Stimulated activated CD8-positive, alpha-beta memory T cell treated with anti-CD3 and anti-CD28 coated beads, Interleukin-2, amount 100 ng/mL, for 48 hours (primary cell): ENCODE data around the gene DAPK1.
A peak's percentile ranks its signal among the peaks of the same experiment; 100 is the strongest.

ENCODE experiments used
- DNase-seq, 2 donors: peaks; one replicate each; pipeline ENCODE4 v3.0.0-alpha.2; 2020; ENCODE audit warnings: low read depth in 2 of 2

The DAPK1 gene

GRCh38 chr9:87643778-87644570, 146.3 kb downstream of the DAPK1 start:
- no peak for DNase-seq

- DNase-seq, result no peak
Measured at GRCh38 chr9:87644659-87645058, 147.0 kb downstream of the DAPK1 start.

DNA sequence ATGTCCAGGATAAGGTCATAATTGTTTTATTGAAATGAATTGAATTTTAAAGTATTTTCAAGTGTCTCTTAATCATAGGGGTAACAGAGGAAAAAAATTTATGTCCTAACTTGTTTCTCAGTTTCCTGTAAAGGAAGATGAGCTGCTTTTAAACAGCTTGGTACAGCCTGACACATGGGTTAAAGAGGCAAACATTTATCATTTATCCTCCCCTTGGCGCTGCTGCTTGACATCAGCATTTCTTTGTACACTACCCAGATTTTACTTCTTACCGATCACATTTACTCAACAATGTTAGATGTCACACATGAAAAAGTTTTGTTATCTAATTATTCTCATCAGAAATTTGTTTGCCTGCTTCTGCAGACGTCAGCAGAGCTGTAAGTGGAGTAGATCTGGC, 148.9 kb downstream of the DAPK1 start:
- DNase-seq, result no peak

- no peak for DNase-seq
Measured at GRCh38 chr9:87647114-87647513, 149.4 kb downstream of the DAPK1 start.

DNA sequence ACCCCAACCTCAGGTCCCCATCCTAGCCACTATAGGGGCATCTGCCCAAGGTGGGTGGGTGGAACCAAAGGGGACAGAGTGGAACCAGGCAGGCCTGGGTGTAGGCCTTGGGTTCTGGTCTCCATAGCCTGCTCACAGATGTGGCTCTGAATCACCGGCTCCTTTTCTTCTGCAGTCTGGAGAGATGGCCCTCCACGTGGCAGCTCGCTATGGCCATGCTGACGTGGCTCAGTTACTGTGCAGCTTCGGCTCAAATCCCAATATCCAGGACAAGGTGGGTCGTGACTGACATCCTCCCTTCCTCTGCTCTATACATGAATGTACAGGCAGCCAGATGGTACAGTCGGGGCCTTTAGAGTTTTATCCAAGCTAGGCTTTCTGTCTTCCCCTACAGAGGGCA, 150.9 kb downstream of the DAPK1 start:
- DNase-seq, result no peak

GRCh38 chr9:87650611-87651295, 153.1 kb downstream of the DAPK1 start:
- DNase-seq, result no peak

DNA sequence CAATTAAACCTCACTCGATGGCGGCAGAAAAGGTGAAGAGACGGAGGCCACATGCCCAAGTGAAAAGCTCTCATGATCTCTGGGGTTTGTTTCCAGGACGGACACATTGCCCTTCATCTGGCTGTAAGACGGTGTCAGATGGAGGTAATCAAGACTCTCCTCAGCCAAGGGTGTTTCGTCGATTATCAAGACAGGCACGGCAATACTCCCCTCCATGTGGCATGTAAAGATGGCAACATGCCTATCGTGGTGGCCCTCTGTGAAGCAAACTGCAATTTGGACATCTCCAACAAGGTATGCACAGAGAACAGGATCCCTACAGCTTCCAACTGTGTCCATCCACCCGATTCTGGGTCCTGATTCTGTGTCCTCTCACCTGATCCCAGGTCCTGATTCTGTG, 153.8 kb downstream of the DAPK1 start:
- DNase-seq, result no peak

DNA sequence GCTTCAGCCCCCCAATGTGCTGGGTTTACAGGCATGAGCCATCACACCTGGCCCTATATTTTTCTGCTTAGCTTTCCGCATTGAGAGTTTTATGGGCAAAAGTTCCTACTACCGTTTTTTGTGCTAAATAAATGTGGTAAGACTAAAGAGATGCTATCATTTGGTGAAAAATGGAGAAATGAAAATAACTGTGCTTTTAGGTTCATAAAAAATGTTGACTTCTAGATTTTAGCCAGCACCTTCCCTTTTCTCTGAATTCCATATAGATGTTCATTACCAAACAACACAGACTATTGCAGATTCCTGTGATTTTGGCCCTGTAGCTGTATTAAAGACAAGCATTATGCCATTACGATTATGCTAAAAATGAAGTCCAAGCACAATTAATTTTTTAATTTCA, 156.3 kb downstream of the DAPK1 start:
- DNase-seq, result no peak

- no peak for DNase-seq
Measured at GRCh38 chr9:87655731-87656130, 158.1 kb downstream of the DAPK1 start.

DNA sequence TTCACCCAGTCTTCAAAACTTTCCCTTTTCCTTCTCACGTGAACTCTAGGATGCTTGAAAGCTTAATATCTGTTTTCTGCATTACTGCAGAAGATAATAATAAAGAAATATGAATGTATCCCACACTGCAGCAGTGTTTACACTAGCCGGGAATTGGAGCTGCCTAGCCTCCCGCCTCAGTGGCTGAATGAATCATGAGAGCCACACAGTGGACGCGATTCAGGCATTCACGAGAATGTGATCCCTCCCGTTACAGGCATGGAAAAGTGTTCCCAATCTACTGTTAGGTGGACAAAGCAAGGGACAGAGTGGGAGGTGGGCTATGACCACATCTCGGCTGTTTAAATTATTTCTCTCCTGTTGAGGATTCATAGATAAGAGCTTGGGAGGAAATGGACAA, 158.8 kb downstream of the DAPK1 start:
- DNase-seq, result no peak

DNA sequence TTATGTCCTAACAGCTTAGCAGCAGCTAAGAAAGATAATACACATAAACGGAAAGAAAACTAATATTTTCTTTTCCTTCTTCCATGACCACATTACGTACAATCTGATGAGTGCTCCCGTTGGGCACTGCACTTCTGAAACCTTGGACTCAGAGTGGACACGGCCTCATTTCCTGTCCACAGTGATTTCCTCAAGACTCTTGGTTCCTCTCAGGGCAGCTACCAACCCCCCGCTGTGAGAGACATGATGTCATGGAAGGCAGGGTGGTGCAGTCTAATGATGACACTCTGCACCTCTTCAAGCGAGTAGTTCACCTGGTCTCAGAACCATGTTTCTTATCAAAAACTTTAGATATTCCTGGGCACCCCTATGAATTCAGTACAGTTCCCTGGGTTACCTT, 159.5 kb downstream of the DAPK1 start:
- DNase-seq, result no peak

DNA sequence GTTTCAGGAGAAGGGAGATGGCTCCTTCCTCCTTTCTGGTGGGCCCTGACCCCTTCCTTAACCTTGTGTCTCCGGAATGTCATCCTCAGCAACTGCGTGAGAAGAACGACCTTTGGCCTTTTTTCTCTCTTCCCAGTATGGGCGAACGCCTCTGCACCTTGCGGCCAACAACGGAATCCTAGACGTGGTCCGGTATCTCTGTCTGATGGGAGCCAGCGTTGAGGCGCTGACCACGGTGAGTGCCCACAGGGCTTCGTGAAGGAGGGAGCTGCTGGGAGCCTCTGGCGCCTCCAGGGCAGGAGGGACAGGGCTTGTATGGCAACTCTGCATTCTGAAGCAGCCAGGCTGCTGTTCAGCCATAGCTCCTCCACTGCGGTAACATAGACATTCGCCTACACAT, 160.2 kb downstream of the DAPK1 start:
- no peak for DNase-seq

DNA sequence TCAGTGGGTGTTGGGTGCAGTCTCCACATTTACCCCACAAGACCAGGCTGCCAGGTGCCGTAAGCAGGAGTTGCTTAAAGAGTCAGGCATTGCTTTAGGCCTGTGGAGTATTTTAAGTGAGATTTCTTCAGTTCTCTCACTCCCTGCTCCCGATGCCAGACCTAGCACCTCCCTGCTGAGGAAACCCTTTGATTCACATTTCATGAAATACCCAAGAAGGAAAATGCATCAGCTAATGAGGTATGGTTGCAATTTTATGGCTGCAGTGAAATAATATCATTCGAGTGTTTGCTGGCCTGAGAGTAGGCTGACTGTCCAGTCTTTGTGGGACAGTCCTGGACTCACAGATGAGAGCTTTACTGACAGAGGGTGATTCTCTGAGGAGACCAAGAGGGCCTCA, 160.8 kb downstream of the DAPK1 start:
- no peak for DNase-seq

DNA sequence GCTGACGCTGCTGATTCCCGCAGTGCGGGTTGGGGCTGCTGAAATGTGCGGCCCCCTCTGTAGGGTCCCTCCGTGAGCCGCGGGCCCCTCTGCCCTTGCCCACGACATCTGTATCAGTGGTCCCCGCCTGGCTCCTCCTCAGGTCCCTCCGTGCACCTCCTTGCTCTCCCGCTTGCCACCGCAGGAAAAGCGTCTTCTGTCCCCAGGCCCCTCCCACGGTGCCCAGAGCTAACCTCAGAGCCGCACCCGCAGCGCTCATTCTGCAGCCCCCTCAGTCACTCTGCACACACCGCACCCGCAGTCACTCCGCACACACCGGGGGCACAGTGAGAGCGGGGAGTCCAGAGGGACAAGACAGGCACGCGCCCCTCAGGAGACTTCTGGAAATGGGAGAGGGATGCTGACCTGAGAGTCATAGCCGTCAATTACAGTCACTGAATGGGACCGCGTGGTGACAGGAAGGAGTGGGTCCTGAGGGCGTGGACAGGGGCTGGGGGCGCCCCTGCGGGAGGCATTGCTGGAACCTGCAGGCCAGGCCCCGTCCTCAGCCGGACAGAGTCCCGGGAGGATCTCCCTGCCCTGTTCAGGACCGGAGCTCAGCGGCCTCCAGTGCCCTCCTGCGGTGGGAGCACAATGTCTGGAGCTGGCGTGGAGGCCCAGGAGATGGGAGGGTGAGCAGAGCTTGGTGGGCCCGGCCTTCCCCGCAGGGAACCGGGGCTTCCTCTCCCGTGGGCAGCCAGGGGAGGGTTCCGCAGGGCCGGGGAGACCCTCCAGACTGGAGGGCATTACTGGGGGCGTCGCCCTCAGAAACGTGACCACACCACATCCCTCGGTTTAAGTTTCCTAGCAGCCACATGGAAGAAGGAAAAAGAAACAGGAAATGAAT, 162.1 kb downstream of the DAPK1 start:
- no peak for DNase-seq

GRCh38 chr9:87661241-87661640, 163.6 kb downstream of the DAPK1 start:
- DNase-seq, result no peak

DNA sequence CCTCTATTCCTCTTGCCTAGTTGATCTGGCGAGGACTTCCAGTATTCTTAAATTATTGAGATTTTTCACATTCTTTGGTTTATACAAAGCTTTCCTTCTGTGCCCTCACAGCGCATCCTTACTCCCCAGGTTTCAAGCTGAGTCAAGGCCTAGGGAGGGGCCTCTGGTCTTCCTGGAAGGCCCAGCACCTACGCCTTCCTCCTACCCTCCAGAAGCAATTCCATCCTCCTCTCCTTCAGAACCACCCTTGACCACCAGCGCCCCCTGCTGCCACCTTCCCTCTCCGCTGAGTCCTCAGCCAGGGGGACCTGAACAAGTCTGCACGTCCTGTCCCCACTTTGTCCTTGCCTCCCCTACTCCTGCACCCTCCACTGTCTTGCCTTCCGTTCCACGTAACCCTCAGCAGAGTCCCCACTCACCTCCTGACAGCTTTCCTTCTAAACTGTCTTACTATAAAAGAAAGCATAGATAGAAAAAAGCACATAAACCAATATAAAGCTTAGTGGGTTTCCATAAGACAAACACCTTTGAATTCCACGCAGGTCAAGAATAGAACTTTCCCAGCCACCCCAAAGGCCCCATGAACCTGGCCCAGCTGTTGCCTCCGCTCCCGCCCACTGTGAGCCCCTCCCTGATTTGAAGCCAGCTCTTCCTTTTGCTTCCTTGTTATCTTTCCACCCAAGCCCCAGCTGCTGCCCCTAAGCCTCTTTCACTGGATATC, 165.3 kb downstream of the DAPK1 start:
- DNase-seq, result peak; percentile 53 to 69

GRCh38 chr9:87663556-87663955, 165.9 kb downstream of the DAPK1 start:
- DNase-seq, result no peak

GRCh38 chr9:87664153-87665060, 166.7 kb downstream of the DAPK1 start:
- no peak for DNase-seq

DNA sequence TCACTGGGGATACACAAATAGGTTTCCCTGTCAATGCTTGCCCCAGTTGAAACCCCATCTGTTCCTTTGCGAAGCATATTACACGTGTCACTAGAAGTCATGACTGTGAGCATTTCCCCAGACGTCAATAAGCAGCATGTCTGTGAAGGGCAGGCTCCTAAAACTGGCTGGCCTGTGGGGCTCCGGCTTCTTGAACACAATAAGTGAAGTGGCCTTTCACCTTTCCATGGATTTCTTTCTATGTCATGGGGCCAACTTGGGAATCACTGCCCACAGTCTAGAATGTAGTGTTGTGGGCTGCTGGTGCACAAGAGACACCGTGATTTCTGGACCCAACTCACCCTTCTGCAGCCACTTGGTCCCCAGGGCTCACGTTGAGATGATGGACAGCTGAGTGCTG, 167.8 kb downstream of the DAPK1 start:
- DNase-seq, result no peak

DNA sequence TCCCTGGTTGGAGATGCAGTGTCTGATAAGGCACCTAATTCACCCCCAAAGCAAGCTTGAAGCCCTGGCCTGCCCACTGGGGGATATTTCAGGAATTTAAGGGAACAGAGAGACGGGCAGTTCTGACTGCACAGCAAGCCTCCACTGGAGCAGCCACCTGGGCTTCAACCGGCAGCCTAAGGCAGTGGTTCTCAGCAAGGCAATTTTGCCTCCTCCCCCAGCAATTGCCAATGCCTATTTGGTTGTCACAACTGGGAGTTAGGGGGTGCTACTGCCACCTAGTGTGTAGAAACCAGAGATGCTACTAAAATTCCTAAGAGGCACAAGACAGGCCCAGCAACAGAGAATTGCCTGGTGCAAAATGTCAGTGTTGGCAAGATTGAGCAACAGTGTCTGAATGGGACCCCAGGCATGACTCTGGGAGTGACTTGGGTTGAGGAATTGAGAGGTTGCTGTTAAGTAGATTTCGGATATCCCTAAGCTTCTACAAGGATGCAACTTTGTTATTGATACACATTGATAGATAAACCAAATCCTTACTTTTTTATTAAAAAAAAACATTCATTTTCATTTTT, 169.6 kb downstream of the DAPK1 start:
- DNase-seq, result no peak
